Activated T-helper 2 cell treated with anti-CD3 and anti-CD28 coated beads, Interferon-gamma antibody, Interleukin-2, Interleukin-4, amounts not matched to agents 10 μg/mL and 5 μg/mL and 100 μg/mL, durations not matched to agents 14 hours and 24 hours and 36 hours (primary cell): Measurements from ENCODE around the gene GHDC. TPM values are rescaled to one million over a fixed set of nuclear protein-coding genes. Genes with fewer than 3 reads are reported as not detected.
"Not testable (repeated sequence)": the region's sequence is repeated elsewhere in the genome, so short reads cannot be mapped to it uniquely, and the experiment has no call there.

Experiments
- DNase-seq: peaks from one replicate; pipeline ENCODE4 v3.0.0; 2021; ENCODE audit warnings: low spot score
- H3K27ac Mint-ChIP-seq: one replicate; pipeline ENCODE4 v1.8.0; 2021; ENCODE audit warnings: mixed read lengths
- H3K27me3 Mint-ChIP-seq: one replicate; pipeline ENCODE4 v1.8.0; 2021; ENCODE audit warnings: low read depth, mixed read lengths
- H3K36me3 Mint-ChIP-seq: one replicate; pipeline ENCODE4 v1.8.0; 2021; ENCODE audit warnings: low read depth, mixed read lengths
- H3K4me1 Mint-ChIP-seq: one replicate; pipeline ENCODE4 v1.8.0; 2021; ENCODE audit warnings: low read depth, mixed read lengths
- H3K4me3 Mint-ChIP-seq: one replicate; pipeline ENCODE4 v1.8.0; 2021; ENCODE audit warnings: low read depth, mild to moderate bottlenecking, moderate library complexity, mixed read lengths
- H3K9me3 Mint-ChIP-seq: one replicate; pipeline ENCODE4 v1.8.0; 2021; ENCODE audit warnings: mixed read lengths
- intact Hi-C: fragments of 100-400 bp; cut with micrococcal nuclease; formaldehyde crosslinking; loops from one replicate; pipeline ENCODE4 v1.15.1; 2023
- total RNA-seq: library from RNA; stranded (reverse); gene quantifications from 2 replicates; pipeline ENCODE4 v1.2.3, GENCODE V29; 2022

Gene GHDC
- total RNA-seq, 1 donor from 2014 or later: 17.6 TPM

DNA sequence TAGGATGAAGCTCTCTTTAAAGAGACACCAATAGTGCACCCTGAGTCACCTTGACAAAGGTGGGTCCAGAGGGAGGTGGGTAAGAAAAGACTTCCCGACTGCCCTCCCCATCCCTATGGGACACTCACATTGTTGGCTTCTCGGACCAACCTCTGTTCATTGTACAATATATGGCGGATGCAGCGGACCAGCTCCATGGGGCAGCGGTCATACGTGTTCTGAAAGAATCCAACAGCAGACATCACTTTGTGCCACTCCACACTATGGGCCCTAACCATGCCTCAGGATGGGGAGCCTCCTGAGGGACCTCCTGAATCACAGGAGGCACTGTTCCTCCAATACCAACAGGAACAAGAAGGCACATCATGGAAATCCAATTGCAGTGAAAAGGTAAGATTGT lies 30.4 kb upstream of the GHDC start:
- peaks cover 9% of the 10 kb centered on the region for H3K4me1 Mint-ChIP-seq
- H3K4me3 Mint-ChIP-seq: no peak overlapping the region
- no peaks in the 10 kb centered on the region for H3K9me3 Mint-ChIP-seq
- no peak for DNase-seq
- no peaks in the 10 kb centered on the region for H3K27me3 Mint-ChIP-seq
- H3K27ac Mint-ChIP-seq: no peak overlapping the region
- H3K36me3 Mint-ChIP-seq: peaks cover 70% of the 10 kb centered on the region
- intact Hi-C loops: loop anchor here (10.0 kb wide), 1 partner anchor 180 kb away; no protein-coding TSS in a partner anchor

DNA sequence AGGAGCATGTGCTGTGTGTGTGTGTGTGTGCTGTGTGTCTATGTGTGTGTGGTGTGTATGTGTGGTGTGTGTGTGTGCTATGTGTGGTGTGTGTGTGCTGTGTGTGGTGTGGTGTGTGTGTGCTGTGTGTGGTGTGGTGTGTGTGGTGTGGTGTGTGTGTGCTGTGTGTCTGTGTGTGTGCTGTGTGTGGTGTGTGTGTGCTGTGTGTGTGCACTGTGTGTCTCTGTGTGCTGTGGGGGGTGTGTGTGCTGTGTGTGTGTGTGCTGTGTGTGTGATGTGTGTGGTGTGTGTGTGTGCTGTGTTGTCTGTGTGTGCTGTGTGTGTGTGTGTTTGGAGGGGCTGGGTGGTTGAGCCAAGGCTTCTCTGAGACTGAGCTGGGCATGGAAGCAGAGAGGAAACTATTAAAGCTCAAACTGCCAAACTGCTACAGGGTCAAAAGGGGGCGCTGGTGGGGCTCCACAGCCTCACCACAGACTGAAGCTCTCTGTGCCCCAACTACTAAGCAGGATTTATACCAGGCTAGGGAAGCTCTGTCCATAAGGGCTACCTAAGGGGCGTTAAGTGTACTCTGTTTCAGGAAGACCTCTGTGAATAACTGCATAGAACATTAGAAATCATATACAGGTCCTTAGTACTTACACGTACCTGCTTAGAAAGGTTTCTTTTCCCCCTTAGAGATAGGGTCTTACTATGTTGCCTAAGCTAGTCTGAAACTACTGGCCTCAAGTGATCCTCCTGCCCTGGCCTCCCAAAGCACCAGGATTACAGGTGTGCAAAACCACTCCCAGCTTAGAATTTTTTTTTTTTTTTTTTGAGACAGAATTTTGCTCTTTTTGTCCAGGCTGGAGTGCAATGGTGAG lies 27.8 kb upstream of the GHDC start:
- no peak overlapping the region for H3K4me3 Mint-ChIP-seq
- H3K27me3 Mint-ChIP-seq: no peaks in the 10 kb centered on the region
- peak; percentile 38 for DNase-seq
- H3K27ac Mint-ChIP-seq: peak overlapping the region; percentile 22
- H3K36me3 Mint-ChIP-seq: peaks cover 65% of the 10 kb centered on the region
- intact Hi-C loops: loop anchor here (1.0 to 10.0 kb wide), 2 partner anchors 65 to 183 kb away; no protein-coding TSS in a partner anchor
- no peaks in the 10 kb centered on the region for H3K9me3 Mint-ChIP-seq
- peaks cover 4% of the 10 kb centered on the region for H3K4me1 Mint-ChIP-seq

DNA sequence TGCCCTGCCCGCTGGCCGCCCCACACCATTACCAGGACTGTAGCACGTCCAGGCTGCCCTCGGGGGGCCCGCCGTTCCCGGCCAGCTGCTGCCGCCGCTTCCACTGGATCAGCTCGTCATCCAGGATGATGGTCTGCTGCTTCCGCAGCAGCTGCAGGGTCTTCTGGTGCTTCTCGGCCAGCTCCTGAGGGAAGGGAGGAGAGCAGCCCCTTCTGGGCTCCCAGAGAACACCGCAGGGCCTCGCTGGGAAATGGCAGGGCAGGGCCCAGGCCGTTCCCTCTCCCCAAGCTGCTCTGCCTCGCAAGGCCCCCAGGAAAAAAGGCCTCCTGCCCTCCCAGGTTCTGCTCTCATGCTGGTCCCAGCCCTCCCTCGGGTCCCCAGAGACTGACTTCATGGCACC lies 25.0 kb upstream of the GHDC start:
- intact Hi-C loops, DNase-seq, H3K27ac Mint-ChIP-seq, H3K9me3 Mint-ChIP-seq, H3K4me3 Mint-ChIP-seq, H3K27me3 Mint-ChIP-seq: not testable (repeated sequence)
- Mint-ChIP-seq H3K36me3 (peaks cover 70% of the 10 kb centered on the region), H3K4me1 (peaks cover 11% of the 10 kb centered on the region)

DNA sequence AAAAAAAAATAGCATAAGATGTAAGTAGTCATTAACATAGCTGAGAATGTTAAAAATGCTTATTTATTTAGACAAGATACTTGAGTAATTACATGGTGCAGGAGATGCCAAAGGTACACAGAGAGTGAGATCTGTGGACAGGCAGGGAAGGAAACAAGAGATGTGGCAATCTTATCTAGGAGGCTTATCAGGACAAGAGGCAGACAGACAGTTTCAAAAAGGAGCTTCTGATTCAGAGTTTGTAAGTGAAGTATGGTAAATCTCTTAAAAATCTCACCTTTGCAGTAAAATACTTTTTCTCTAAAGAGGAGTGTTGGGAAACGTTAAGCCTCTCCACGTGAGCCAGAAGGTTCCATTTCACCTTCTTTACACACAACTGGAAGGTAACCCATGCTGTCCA lies 19.9 kb upstream of the GHDC start:
- Mint-ChIP-seq H3K27ac (peak overlapping the region; percentile 46), H3K9me3 (no peaks in the 10 kb centered on the region), H3K27me3 (no peaks in the 10 kb centered on the region), H3K4me3 (no peak overlapping the region), H3K36me3 (peaks cover 72% of the 10 kb centered on the region), H3K4me1 (peaks cover 7% of the 10 kb centered on the region)
- DNase-seq: no peak
- intact Hi-C loops: no loop called here

DNA sequence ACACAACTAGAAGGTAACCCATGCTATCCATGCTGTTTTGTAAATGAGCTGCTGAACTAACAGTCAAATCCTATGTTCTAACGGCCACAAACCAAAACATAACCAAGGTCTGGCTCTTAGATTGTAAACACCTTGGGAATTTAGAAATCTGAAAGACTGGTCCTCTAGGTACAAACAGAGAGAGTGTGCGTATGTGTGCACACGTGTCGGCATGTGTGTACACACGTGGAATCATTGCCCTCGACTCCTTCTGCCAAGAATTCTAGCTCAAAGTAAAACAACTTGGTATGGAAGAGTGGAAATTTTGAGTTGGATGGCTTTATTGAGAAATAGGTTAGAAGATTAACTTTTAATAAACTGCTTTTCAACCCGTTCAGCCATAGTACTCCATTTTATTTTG lies 18.1 kb upstream of the GHDC start:
- Mint-ChIP-seq H3K4me3 (no peak overlapping the region), H3K4me1 (peaks cover 7% of the 10 kb centered on the region), H3K27ac (no peak overlapping the region), H3K9me3 (no peaks in the 10 kb centered on the region), H3K27me3 (no peaks in the 10 kb centered on the region), H3K36me3 (peaks cover 72% of the 10 kb centered on the region)
- intact Hi-C loops: no loop called here
- DNase-seq: no peak

DNA sequence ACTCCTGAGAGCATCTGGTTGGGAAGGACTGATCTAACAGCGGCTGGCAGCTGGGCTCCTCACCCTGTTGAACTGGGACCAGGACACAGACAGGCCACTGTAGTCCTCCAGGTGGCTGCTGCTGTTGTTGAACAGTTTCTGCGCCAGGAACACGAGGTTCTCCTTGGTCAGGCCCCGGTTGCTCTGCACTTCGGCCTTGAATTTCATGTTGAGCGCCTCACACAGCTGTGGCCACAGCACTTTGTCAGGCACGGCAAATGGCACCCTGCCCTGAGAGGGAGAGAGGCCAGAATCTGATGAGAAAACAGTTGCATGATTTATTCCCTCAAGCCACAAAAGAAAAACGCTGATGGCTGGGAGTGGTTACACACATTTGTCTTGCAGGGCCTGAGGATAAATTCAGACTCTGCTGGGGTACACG lies 17.6 kb upstream of the GHDC start:
- intact Hi-C loops, H3K4me3 Mint-ChIP-seq, DNase-seq, H3K4me1 Mint-ChIP-seq, H3K27ac Mint-ChIP-seq, H3K27me3 Mint-ChIP-seq, H3K9me3 Mint-ChIP-seq: not testable (repeated sequence)
- H3K36me3 Mint-ChIP-seq: peaks cover 72% of the 10 kb centered on the region

DNA sequence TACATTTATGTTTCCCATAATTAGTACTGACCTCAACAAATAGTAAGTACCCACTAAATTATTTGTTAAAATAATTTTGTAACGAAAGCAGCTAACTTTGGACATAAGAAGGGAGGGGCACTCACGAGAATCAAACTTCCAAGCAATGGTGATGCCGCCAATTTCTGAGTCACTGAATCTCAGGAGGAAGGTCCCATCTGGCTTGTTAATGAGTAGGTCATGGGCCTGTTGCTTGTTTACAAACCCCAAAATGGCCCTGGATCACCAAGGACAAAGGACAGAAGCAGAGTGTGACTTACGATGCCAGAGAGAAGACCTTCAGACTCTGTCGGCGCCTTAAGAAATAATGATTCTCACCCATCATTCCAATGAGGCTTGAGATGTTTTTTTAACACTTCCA lies 15.8 kb upstream of the GHDC start:
- Mint-ChIP-seq H3K4me1 (peaks cover 7% of the 10 kb centered on the region), H3K9me3 (no peaks in the 10 kb centered on the region), H3K27ac (no peak overlapping the region), H3K36me3 (peaks cover 72% of the 10 kb centered on the region), H3K27me3 (no peaks in the 10 kb centered on the region), H3K4me3 (no peak overlapping the region)
- intact Hi-C loops: no loop called here
- no peak for DNase-seq

DNA sequence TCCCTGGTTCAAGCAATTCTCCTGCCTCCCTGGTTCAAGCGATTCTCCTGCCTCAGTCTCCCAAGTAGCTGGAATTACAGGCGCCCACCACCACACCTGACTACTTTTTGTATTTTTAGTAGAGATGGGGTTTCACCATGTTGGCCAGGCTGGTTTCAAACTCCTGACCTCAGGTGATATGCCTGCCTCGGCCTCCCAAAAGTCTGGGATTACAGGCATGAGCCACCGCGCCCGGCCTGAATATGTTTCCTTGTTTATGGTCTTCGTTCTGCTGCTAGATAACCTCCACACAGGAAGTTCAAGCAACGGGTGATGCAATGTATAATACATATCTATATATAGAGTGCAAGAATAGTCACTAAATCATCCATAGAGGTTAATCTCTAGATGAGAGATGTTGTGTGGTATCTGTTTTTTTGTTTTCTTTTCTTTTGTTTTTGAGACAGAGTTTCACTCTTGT lies 11.9 kb upstream of the GHDC start:
- DNase-seq, H3K27ac Mint-ChIP-seq, H3K27me3 Mint-ChIP-seq, H3K4me1 Mint-ChIP-seq, H3K9me3 Mint-ChIP-seq, H3K4me3 Mint-ChIP-seq, intact Hi-C loops: not testable (repeated sequence)
- H3K36me3 Mint-ChIP-seq: peaks cover 85% of the 10 kb centered on the region

DNA sequence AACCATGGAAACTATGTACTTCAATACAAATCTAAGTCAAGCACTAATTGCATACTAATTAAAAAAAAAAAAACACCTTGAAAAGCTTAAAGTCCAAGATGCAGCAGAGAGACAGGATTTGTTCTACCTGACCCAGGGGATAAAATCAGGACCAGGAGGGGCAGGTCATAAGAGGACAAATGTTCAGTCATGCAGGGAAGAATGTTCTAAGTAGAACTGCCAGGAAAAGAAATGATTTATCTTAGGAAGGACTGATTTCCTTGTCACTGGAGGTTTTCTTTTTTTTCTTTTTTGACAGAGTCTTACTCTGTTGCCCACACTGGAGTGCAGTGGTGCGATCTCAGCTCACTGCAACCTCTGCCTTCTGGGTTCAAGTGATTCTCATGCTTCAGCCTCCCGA lies 9.1 kb upstream of the GHDC start:
- DNase-seq: no peak
- H3K36me3 Mint-ChIP-seq: peaks cover 79% of the 10 kb centered on the region
- no peaks in the 10 kb centered on the region for H3K9me3 Mint-ChIP-seq
- intact Hi-C loops: no loop called here
- no peaks in the 10 kb centered on the region for H3K4me1 Mint-ChIP-seq
- H3K27me3 Mint-ChIP-seq: no peaks in the 10 kb centered on the region
- H3K27ac Mint-ChIP-seq: no peak overlapping the region
- no peak overlapping the region for H3K4me3 Mint-ChIP-seq

DNA sequence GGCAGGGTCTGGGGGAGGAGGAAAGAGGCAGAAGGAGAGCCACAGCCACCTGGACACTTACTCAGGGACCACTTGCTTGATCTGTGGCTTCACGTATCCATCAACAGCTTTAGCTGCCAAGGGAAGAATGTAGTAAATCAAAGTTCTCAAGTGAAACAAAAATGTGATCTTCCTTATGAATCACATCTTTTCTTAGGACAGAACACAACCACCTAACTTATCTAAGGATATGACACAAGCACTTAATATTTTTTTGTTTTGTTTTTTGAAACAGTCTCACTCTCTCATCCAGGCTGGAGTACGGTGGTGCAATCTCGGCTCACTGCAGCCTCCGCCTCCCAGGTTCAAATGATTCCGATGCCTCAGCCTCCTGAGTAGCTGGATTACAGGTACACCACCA lies 8.4 kb upstream of the GHDC start:
- no peak overlapping the region for H3K27ac Mint-ChIP-seq
- no peaks in the 10 kb centered on the region for H3K9me3 Mint-ChIP-seq
- H3K27me3 Mint-ChIP-seq: no peaks in the 10 kb centered on the region
- no peak overlapping the region for H3K4me3 Mint-ChIP-seq
- H3K36me3 Mint-ChIP-seq: peaks cover 78% of the 10 kb centered on the region
- intact Hi-C loops: no loop called here
- DNase-seq: no peak
- no peaks in the 10 kb centered on the region for H3K4me1 Mint-ChIP-seq

DNA sequence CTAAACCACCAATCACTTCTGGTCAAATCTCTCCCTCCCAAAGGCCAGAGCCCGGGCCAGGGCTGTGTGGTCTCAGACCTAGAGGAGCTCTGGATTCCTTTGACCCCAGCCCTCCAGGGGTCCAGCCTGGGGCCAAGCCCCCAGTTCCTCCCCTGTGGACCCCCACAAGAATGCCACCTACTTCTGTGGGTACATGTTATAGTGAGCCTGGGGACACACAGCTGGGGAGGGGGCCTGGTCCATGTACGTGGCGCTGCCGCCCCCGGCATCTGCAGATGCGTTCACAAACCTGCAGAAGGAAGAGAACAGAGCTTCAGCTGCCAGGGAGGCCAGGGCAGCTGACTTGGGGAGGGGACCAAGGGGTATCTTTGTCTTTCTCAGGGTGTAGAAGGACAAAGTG lies 7.9 kb upstream of the GHDC start:
- intact Hi-C loops: no loop called here
- H3K9me3 Mint-ChIP-seq: no peaks in the 10 kb centered on the region
- no peak for DNase-seq
- H3K4me1 Mint-ChIP-seq: no peaks in the 10 kb centered on the region
- H3K27ac Mint-ChIP-seq: no peak overlapping the region
- peaks cover 73% of the 10 kb centered on the region for H3K36me3 Mint-ChIP-seq
- no peak overlapping the region for H3K4me3 Mint-ChIP-seq
- H3K27me3 Mint-ChIP-seq: no peaks in the 10 kb centered on the region

DNA sequence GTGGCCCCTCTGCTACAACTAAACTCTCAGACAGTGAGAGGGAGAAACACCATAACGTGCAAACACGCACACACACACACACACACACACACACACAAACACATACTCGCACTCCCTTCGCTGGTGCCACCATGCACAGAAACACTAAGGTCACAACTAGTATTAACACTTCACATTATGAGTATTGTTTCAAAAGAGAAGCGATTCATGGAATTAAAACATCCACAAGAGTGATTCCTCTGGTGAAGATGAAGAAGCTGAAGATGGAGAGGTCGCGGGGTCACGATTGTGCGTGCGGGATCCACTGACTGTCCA lies 7.1 kb upstream of the GHDC start:
- no peak for DNase-seq
- intact Hi-C loops: no loop called here
- Mint-ChIP-seq H3K27ac (no peak overlapping the region), H3K36me3 (peaks cover 66% of the 10 kb centered on the region), H3K4me1 (no peaks in the 10 kb centered on the region), H3K4me3 (no peak overlapping the region), H3K27me3 (no peaks in the 10 kb centered on the region), H3K9me3 (no peaks in the 10 kb centered on the region)

DNA sequence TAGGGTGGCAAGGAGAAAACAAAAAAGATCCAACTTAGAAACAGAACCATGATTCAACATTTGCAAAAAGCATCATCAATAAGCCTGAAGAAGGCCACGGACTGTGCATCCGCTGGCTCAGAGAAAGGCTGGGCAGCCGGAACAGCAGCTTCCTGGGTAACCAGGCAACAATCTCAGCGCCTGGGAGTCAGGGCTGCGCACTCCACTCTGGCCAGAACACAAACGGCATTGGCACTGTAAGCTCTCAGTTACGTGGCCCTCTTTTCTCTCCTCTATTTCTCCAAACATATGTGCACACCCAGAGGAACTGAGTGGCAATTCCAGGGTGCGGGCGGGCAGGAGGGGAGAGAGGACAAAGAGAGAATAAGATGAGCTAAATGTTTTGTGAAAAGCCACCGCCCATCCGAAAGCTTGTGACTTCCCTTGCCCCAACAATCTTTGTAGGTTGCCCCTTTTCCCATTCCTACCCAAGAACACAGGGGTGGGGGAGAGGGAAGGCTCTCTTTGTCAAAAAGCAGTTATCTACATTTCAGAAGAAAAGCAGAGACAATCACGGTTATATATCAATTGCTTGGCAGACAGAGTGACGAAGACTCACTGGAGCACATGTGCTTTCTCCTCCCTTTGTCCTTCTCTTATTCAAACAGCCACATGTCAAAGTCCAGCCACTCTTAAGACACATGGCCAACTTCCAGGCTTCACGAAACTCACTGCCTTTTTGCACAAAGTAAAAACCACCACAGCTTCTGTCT lies 6.6 kb upstream of the GHDC start:
- intact Hi-C loops: no loop called here
- no peak for DNase-seq
- H3K36me3 Mint-ChIP-seq: peaks cover 60% of the 10 kb centered on the region
- H3K27me3 Mint-ChIP-seq: no peaks in the 10 kb centered on the region
- H3K9me3 Mint-ChIP-seq: no peaks in the 10 kb centered on the region
- H3K27ac Mint-ChIP-seq: no peak overlapping the region
- H3K4me1 Mint-ChIP-seq: no peaks in the 10 kb centered on the region
- no peak overlapping the region for H3K4me3 Mint-ChIP-seq
